ENCODE measurements around the gene PLSCR3.

- TF ChIP-seq CTCF (conservative IDR thresholded peaks at IDR 0.05 in 1 of 2, IDR thresholded peaks at IDR 0.05 in 1 of 2; ENCODE audit: low read depth in 1 of 2, low read length in 2 of 2): no peak
- TF ChIP-seq EZH2 (IDR thresholded peaks at IDR 0.05; ENCODE audit: low read length, missing control alignments): no peak
Observed at GRCh38 chr17:7403043-7403726, 8.9 kb upstream of the PLSCR3 start.
